Body of pancreas (tissue), 4 donors: ENCODE data around the gene SSTR3.

ENCODE experiments used
- CTCF ChIP-seq, 7 experiments: fragments of 450-650 bp in 4 of 7; fragments of 200-600 bp in 3 of 7; sonication (generic) in 3 of 7; IDR thresholded peaks; one replicate each; pipeline ENCODE4 v1.5.1; 2016 to 2019; ENCODE audit warnings: antibody characterized with exemption in 7 of 7
- POLR2A ChIP-seq, 3 donors: fragments of 450-650 bp; IDR thresholded peaks; one replicate each; pipeline ENCODE4 v1.6.1; 2016; ENCODE audit warnings: antibody characterized with exemption in 3 of 3, mild to moderate bottlenecking in 2 of 3

DNA sequence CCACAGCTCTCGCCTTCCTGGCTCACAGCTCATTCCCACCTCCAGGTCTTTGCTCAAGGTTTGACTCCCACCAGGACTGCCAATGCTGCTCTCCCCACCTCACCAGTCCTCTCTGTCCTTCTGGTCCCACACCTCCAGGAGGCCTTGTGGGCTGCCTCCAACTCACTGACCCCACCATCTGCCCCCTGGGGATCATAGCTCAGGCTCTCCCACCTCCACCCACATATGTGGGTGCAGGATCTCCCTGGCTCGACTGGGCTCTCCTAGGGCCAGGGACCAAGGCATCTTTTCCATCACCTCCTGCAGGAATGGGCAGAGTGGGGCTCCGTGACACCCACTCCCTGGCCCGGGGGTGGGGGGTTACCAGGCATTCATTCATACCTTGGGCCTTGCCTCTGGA, 13.8 kb upstream of the SSTR3 start:
- TF ChIP-seq CTCF (IDR thresholded peaks at IDR 0.05) (no peak), POLR2A (IDR thresholded peaks at IDR 0.05) (no peak)
